Activated T-helper 9 cell treated with anti-CD3 and anti-CD28 coated beads, Interleukin-2, amount 50 U/mL, for 16 hours (primary cell): ENCODE measurements around the gene FBXO5.
A peak's percentile ranks its signal among the peaks of the same experiment; 100 is the strongest.
"Not testable (repeated sequence)": the region's sequence is repeated elsewhere in the genome, so short reads cannot be mapped to it uniquely, and the experiment has no call there.

ENCODE experiments used
- DNase-seq: peaks from one replicate; pipeline ENCODE4 v3.0.0-alpha.2; 2020; ENCODE audit warnings: low read depth

The FBXO5 gene

GRCh38 chr6:152982904-152983636, at the start of gene FBXO5:
Gene FBXO5, minus strand, starts transcription at chr6:152983041. Its CDS starts 82 bp downstream, at chr6:152982959.
- peak; percentile 98 for DNase-seq

GRCh38 chr6:153032255-153032882, 49.5 kb upstream of the FBXO5 start:
- no peak for DNase-seq

- DNase-seq, result no peak
Measured at GRCh38 chr6:153031335-153031955, 48.6 kb upstream of the FBXO5 start.

GRCh38 chr6:153028963-153029362, 46.1 kb upstream of the FBXO5 start:
- no peak for DNase-seq

- no peak for DNase-seq
Measured at GRCh38 chr6:153028286-153028685, 45.4 kb upstream of the FBXO5 start.

- no peak for DNase-seq
Measured at GRCh38 chr6:153027480-153027879, 44.6 kb upstream of the FBXO5 start.

- DNase-seq, result no peak
Measured at GRCh38 chr6:153024709-153025017, 41.8 kb upstream of the FBXO5 start.

- no peak for DNase-seq
Measured at GRCh38 chr6:153023977-153024708, 41.3 kb upstream of the FBXO5 start.

GRCh38 chr6:153018355-153018754, 35.5 kb upstream of the FBXO5 start:
- no peak for DNase-seq

GRCh38 chr6:153016846-153017245, 34.0 kb upstream of the FBXO5 start:
- no peak for DNase-seq

GRCh38 chr6:153015094-153015640, 32.3 kb upstream of the FBXO5 start:
- no peak for DNase-seq

GRCh38 chr6:153013438-153013837, 30.6 kb upstream of the FBXO5 start:
- no peak for DNase-seq

GRCh38 chr6:153012856-153013255, 30.0 kb upstream of the FBXO5 start:
- no peak for DNase-seq

- no peak for DNase-seq
Measured at GRCh38 chr6:153003366-153003690, 20.5 kb upstream of the FBXO5 start.

GRCh38 chr6:153002613-153003365, 19.9 kb upstream of the FBXO5 start, which contains the start of gene MTRF1L:
Gene MTRF1L, minus strand, starts transcription at chr6:153002709. Its CDS starts 24 bp downstream, at chr6:153002685.
- peak; percentile 78 for DNase-seq

GRCh38 chr6:153001767-153002612, 19.1 kb upstream of the FBXO5 start:
- DNase-seq, result no peak

GRCh38 chr6:153000790-153001189, 17.9 kb upstream of the FBXO5 start:
- not testable (repeated sequence) for DNase-seq

- DNase-seq, result no peak
Measured at GRCh38 chr6:153000243-153000642, 17.4 kb upstream of the FBXO5 start.

GRCh38 chr6:152999538-152999937, 16.7 kb upstream of the FBXO5 start:
- DNase-seq, result not testable (repeated sequence)

- DNase-seq, result no peak
Measured at GRCh38 chr6:152993847-152994246, 11.0 kb upstream of the FBXO5 start.

GRCh38 chr6:152993431-152993830, 10.6 kb upstream of the FBXO5 start:
- no peak for DNase-seq
